HG02852 (cell line): ENCODE results near the gene ANKS6.

Source experiments
- ATAC-seq: cut with Tn5 transposase; IDR thresholded peaks from one replicate; pipeline ENCODE4 v1.9.1; 2021; ENCODE audit warnings: mild to moderate bottlenecking, moderate library complexity; ENCODE audit not compliant: unreplicated experiment

ANKS6 gene

GRCh38 chr9:98740226-98740881, 56.0 kb downstream of the ANKS6 start:
- ATAC-seq = no peak

GRCh38 chr9:98738741-98739140, 57.6 kb downstream of the ANKS6 start:
- no peak for ATAC-seq

- ATAC-seq = no peak
These were observed 60.1 kb downstream of the ANKS6 start for GRCh38 chr9:98736226-98736625.

GRCh38 chr9:98732801-98733200, 63.6 kb downstream of the ANKS6 start:
- no peak for ATAC-seq

- no peak for ATAC-seq
These were observed 64.3 kb downstream of the ANKS6 start for GRCh38 chr9:98732091-98732490.

GRCh38 chr9:98730871-98731270, 65.5 kb downstream of the ANKS6 start:
- ATAC-seq = no peak

GRCh38 chr9:98728500-98728899, 67.9 kb downstream of the ANKS6 start:
- no peak for ATAC-seq

- ATAC-seq = no peak
These were observed 68.9 kb downstream of the ANKS6 start for GRCh38 chr9:98727428-98727827.

- no peak for ATAC-seq
These were observed 69.6 kb downstream of the ANKS6 start for GRCh38 chr9:98726735-98727134.

- no peak for ATAC-seq
These were observed 71.4 kb downstream of the ANKS6 start for GRCh38 chr9:98724810-98725530.

GRCh38 chr9:98721643-98722042, 74.7 kb downstream of the ANKS6 start:
- no peak for ATAC-seq

- no peak for ATAC-seq
These were observed 76.0 kb downstream of the ANKS6 start for GRCh38 chr9:98720402-98720801.

GRCh38 chr9:98719055-98719454, 77.3 kb downstream of the ANKS6 start:
- no peak for ATAC-seq

- no peak for ATAC-seq
These were observed 81.5 kb downstream of the ANKS6 start for GRCh38 chr9:98714833-98715232.

- ATAC-seq = no peak
These were observed 83.4 kb downstream of the ANKS6 start for GRCh38 chr9:98712987-98713386.

GRCh38 chr9:98709968-98710965, 86.1 kb downstream of the ANKS6 start:
- ATAC-seq = no peak

- no peak for ATAC-seq
These were observed 87.1 kb downstream of the ANKS6 start, which contains the start of gene GABBR2 for GRCh38 chr9:98708933-98709911. TSS of gene GABBR2 (minus strand) at chr9:98708935. CDS start at chr9:98708737, 198 bp downstream.

- ATAC-seq = no peak
These were observed 88.0 kb downstream of the ANKS6 start for GRCh38 chr9:98708103-98708932.
